Astrocyte (in vitro differentiated cells and primary cell): ENCODE measurements around the gene MKI67.

Source experiments
- CTCF ChIP-seq: IDR thresholded peaks from 2 replicates; pipeline ENCODE4 v1.5.1; 2011; ENCODE audit warnings: low read depth, mild to moderate bottlenecking, inconsistent platforms, low read length, moderate library complexity; ENCODE audit not compliant: insufficient read depth
- EZH2 ChIP-seq: IDR thresholded peaks from 2 replicates; pipeline ENCODE4 v1.6.1; 2012; ENCODE audit warnings: mild to moderate bottlenecking, low read length, inconsistent platforms; ENCODE audit not compliant: insufficient read depth

GRCh38 chr10:128050936-128051335, 75.3 kb downstream of the MKI67 start:
- TF ChIP-seq CTCF (no peak), EZH2 (no peak)
